Mesenchymal stem cell (in vitro differentiated cells and primary cell): ENCODE measurements around the gene RAD51B.

Experiments used
- DNase-seq: peaks from one replicate; pipeline ENCODE4 v3.0.0-alpha.2; 2013
- H2AFZ ChIP-seq: one replicate; pipeline ENCODE4 v1.6.1; 2013; ENCODE audit warnings: low read depth, mild to moderate bottlenecking, control low read depth, inconsistent platforms, low read length, moderate library complexity
- H2AK5ac ChIP-seq: 2 replicates; pipeline ENCODE4 v1.6.1; 2013; ENCODE audit warnings: low read length, moderate library complexity, mild to moderate bottlenecking, inconsistent platforms; ENCODE audit not compliant: severe bottlenecking
- H2BK120ac ChIP-seq: one replicate; pipeline ENCODE4 v1.6.1; 2013; ENCODE audit warnings: low read depth, mild to moderate bottlenecking, inconsistent platforms, low read length, moderate library complexity
- H2BK12ac ChIP-seq, 2 experiments: one replicate each; pipeline ENCODE4 v1.6.1; 2013; ENCODE audit warnings: inconsistent platforms in 2 of 2, low read length in 2 of 2, mild to moderate bottlenecking in 2 of 2, moderate library complexity in 2 of 2, control low read depth in 1 of 2
- H2BK15ac ChIP-seq: one replicate; pipeline ENCODE4 v1.6.1; 2013; ENCODE audit warnings: mild to moderate bottlenecking, low read depth, inconsistent platforms; ENCODE audit not compliant: poor library complexity, severe bottlenecking
- H2BK5ac ChIP-seq: 2 replicates; pipeline ENCODE4 v1.6.1; 2013; ENCODE audit warnings: low read depth, mild to moderate bottlenecking, low read length, control low read depth, inconsistent platforms; ENCODE audit not compliant: poor library complexity, severe bottlenecking
- H3K14ac ChIP-seq, 2 experiments: one replicate each; pipeline ENCODE4 v1.6.1; 2013; ENCODE audit warnings: inconsistent platforms in 2 of 2, low read length in 2 of 2, control low read depth in 1 of 2, mild to moderate bottlenecking in 1 of 2, moderate library complexity in 1 of 2
- H3K18ac ChIP-seq, 2 experiments: one replicate each; pipeline ENCODE4 v1.6.1; 2013; ENCODE audit warnings: inconsistent platforms in 2 of 2, low read length in 2 of 2, control low read depth in 1 of 2, low read depth in 1 of 2, mild to moderate bottlenecking in 1 of 2
- H3K23ac ChIP-seq, 2 experiments: one replicate each; pipeline ENCODE4 v1.6.1; 2013; ENCODE audit warnings: inconsistent platforms in 2 of 2, low read length in 2 of 2, mild to moderate bottlenecking in 2 of 2, moderate library complexity in 2 of 2, control low read depth in 1 of 2
- H3K27ac ChIP-seq: 2 replicates; pipeline ENCODE4 v1.5.1; 2013; ENCODE audit warnings: mild to moderate bottlenecking, moderate library complexity, low read length, control low read depth, inconsistent platforms; ENCODE audit not compliant: poor library complexity, severe bottlenecking
- H3K27me3 ChIP-seq, 2 experiments: 2 replicates each; pipeline versions ENCODE4 v1.6.1 to v1.7.0; 2013; ENCODE audit warnings: low read length in 2 of 2, mild to moderate bottlenecking in 2 of 2, moderate library complexity in 2 of 2, control low read depth in 1 of 2, inconsistent platforms in 1 of 2; ENCODE audit not compliant: control insufficient read depth in 1 of 2, insufficient read depth in 1 of 2
- H3K36me3 ChIP-seq, 2 experiments: 2 replicates each; pipeline versions ENCODE4 v1.6.1 to v1.7.0; 2013; ENCODE audit warnings: low read length in 2 of 2, control low read depth in 1 of 2, inconsistent platforms in 1 of 2, low read depth in 1 of 2, mild to moderate bottlenecking in 1 of 2; ENCODE audit not compliant: insufficient read depth in 2 of 2, control insufficient read depth in 1 of 2
- H3K4ac ChIP-seq, 2 experiments: one replicate each; pipeline ENCODE4 v1.6.1; 2013; ENCODE audit warnings: inconsistent platforms in 2 of 2, low read length in 2 of 2, mild to moderate bottlenecking in 2 of 2, moderate library complexity in 2 of 2, control low read depth in 1 of 2, low read depth in 1 of 2
- H3K4me1 ChIP-seq: 2 replicates; pipeline ENCODE4 v1.6.1; 2013; ENCODE audit warnings: low read depth, low read length, control low read depth; ENCODE audit not compliant: control insufficient read depth, insufficient read depth
- H3K4me2 ChIP-seq: 2 replicates; pipeline ENCODE4 v1.6.1; 2013; ENCODE audit warnings: low read length, mild to moderate bottlenecking, inconsistent platforms; ENCODE audit not compliant: poor library complexity, severe bottlenecking
- H3K4me3 ChIP-seq, 2 experiments: 2 replicates each; pipeline versions ENCODE4 v1.5.1 to v1.7.0; 2013; ENCODE audit warnings: low read length in 2 of 2, mild to moderate bottlenecking in 2 of 2, control low read depth in 1 of 2, low read depth in 1 of 2; ENCODE audit not compliant: insufficient read depth in 1 of 2
- H3K79me1 ChIP-seq: replicated peaks from 2 replicates; pipeline ENCODE4 v1.6.1; 2013; ENCODE audit warnings: mild to moderate bottlenecking, control low read depth, low read length, inconsistent platforms; ENCODE audit not compliant: poor library complexity, severe bottlenecking
- H3K9ac ChIP-seq: 2 replicates; pipeline ENCODE4 v1.7.0; 2013; ENCODE audit warnings: mild to moderate bottlenecking, low read length, moderate library complexity
- H3K9me3 ChIP-seq: 2 replicates; pipeline ENCODE4 v1.7.0; 2013; ENCODE audit warnings: mild to moderate bottlenecking, low read length; ENCODE audit not compliant: control insufficient read depth
- H4K8ac ChIP-seq: one replicate; pipeline ENCODE4 v1.6.1; 2013; ENCODE audit warnings: inconsistent platforms, mild to moderate bottlenecking, low read length, moderate library complexity
- H4K91ac ChIP-seq: one replicate; pipeline ENCODE4 v1.6.1; 2013; ENCODE audit warnings: mild to moderate bottlenecking, low read length, inconsistent platforms
- WGBS: methylation state at CpG from one replicate; pipeline ENCODE4 v1.1.7; 2013; ENCODE audit warnings: mixed read lengths; 5-methylcytosine and 5-hydroxymethylcytosine counted together

RAD51B gene

GRCh38 chr14:68147303-68147702 is 327.7 kb downstream of the RAD51B start:
- Histone ChIP-seq H3K9me3 (peaks cover 15% of the 10 kb centered on the region), H2BK15ac (no peak overlapping the region), H3K4me1 (peaks cover 8% of the 10 kb centered on the region), H3K27ac (peak overlapping the region; percentile 93), H3K36me3 (no peaks in the 10 kb centered on the region), H3K27me3 (no peaks in the 10 kb centered on the region), H3K4ac (no peak overlapping the region), H2BK120ac (no peak overlapping the region), H3K14ac (no peak overlapping the region), H2AFZ (no peak overlapping the region), H3K23ac (no peak overlapping the region), H4K91ac (no peak overlapping the region), H2BK5ac (no peak overlapping the region), H3K4me2 (no peak overlapping the region), H3K4me3 (peak overlapping the region in 1 of 2 experiments; percentile 21), H2AK5ac (no peak overlapping the region), H2BK12ac (no peak overlapping the region), H3K79me1 (peaks cover 8% of the 10 kb centered on the region), H3K18ac (no peak overlapping the region), H3K9ac (peak overlapping the region; percentile 84), H4K8ac (no peak overlapping the region)
- DNase-seq: peak; percentile 51

- no peak overlapping the region for H3K4ac ChIP-seq
- no peak overlapping the region for H2BK15ac ChIP-seq
- H3K4me1 ChIP-seq: peaks cover 6% of the 10 kb centered on the region
- peak overlapping the region; percentile 67 for H3K27ac ChIP-seq
- no peak overlapping the region for H4K8ac ChIP-seq
- H3K4me3 ChIP-seq: no peak overlapping the region
- H2BK5ac ChIP-seq: no peak overlapping the region
- peaks cover 15% of the 10 kb centered on the region for H3K9me3 ChIP-seq
- DNase-seq: no peak
- H3K4me2 ChIP-seq: no peak overlapping the region
- no peak overlapping the region for H3K9ac ChIP-seq
- no peak overlapping the region for H4K91ac ChIP-seq
- H3K23ac ChIP-seq: no peak overlapping the region
- H3K18ac ChIP-seq: no peak overlapping the region
- H3K14ac ChIP-seq: no peak overlapping the region
- WGBS: 100% methylated on average over 3 of the region's 3 CpGs
- H2AFZ ChIP-seq: no peak overlapping the region
- H3K79me1 ChIP-seq: peaks cover 6% of the 10 kb centered on the region
- no peaks in the 10 kb centered on the region for H3K27me3 ChIP-seq
- H2BK120ac ChIP-seq: no peak overlapping the region
- no peaks in the 10 kb centered on the region for H3K36me3 ChIP-seq
- H2AK5ac ChIP-seq: peak overlapping the region; percentile 97
- H2BK12ac ChIP-seq: no peak overlapping the region
These were observed 328.7 kb downstream of the RAD51B start for GRCh38 chr14:68148276-68148675.

- H3K9me3 ChIP-seq: peaks cover 15% of the 10 kb centered on the region
- no peak overlapping the region for H3K4me3 ChIP-seq
- no peak overlapping the region for H4K91ac ChIP-seq
- H3K18ac ChIP-seq: no peak overlapping the region
- no peak overlapping the region for H2BK5ac ChIP-seq
- no peak overlapping the region for H3K4ac ChIP-seq
- peaks cover 6% of the 10 kb centered on the region for H3K4me1 ChIP-seq
- H2BK15ac ChIP-seq: no peak overlapping the region
- no peaks in the 10 kb centered on the region for H3K36me3 ChIP-seq
- H2AK5ac ChIP-seq: no peak overlapping the region
- peaks cover 3% of the 10 kb centered on the region for H3K79me1 ChIP-seq
- H3K23ac ChIP-seq: no peak overlapping the region
- no peak overlapping the region for H3K4me2 ChIP-seq
- H3K27me3 ChIP-seq: no peaks in the 10 kb centered on the region
- H2BK12ac ChIP-seq: no peak overlapping the region
- H2BK120ac ChIP-seq: no peak overlapping the region
- H3K14ac ChIP-seq: no peak overlapping the region
- no peak overlapping the region for H4K8ac ChIP-seq
- no peak overlapping the region for H3K9ac ChIP-seq
- H2AFZ ChIP-seq: no peak overlapping the region
- H3K27ac ChIP-seq: no peak overlapping the region
- no peak for DNase-seq
These were observed 329.2 kb downstream of the RAD51B start for GRCh38 chr14:68148763-68149162.

GRCh38 chr14:68153275-68153674 is 333.7 kb downstream of the RAD51B start:
- Histone ChIP-seq H3K23ac (no peak overlapping the region), H2BK15ac (no peak overlapping the region), H3K9ac (no peak overlapping the region), H3K14ac (no peak overlapping the region), H2BK12ac (no peak overlapping the region), H3K27me3 (no peaks in the 10 kb centered on the region), H4K91ac (no peak overlapping the region), H2AK5ac (no peak overlapping the region), H3K4ac (no peak overlapping the region), H3K36me3 (no peaks in the 10 kb centered on the region), H3K4me3 (no peak overlapping the region), H3K4me1 (no peaks in the 10 kb centered on the region), H2BK5ac (no peak overlapping the region), H3K79me1 (peaks cover 3% of the 10 kb centered on the region), H2AFZ (no peak overlapping the region), H3K18ac (no peak overlapping the region), H3K4me2 (no peak overlapping the region), H3K27ac (no peak overlapping the region), H4K8ac (no peak overlapping the region), H3K9me3 (peaks cover 15% of the 10 kb centered on the region), H2BK120ac (no peak overlapping the region)
- WGBS: 100% methylated on average over 1 of the region's 1 CpG
- no peak for DNase-seq
